ENCODE measurements around the gene PRKCA. TPM values are rescaled to one million over a fixed set of nuclear protein-coding genes. Genes with fewer than 3 reads are reported as not detected.

Gene PRKCA
- total and polyA plus RNA-seq, 2 experiments from 2014 or later = 6.4 to 35.4 TPM

DNA sequence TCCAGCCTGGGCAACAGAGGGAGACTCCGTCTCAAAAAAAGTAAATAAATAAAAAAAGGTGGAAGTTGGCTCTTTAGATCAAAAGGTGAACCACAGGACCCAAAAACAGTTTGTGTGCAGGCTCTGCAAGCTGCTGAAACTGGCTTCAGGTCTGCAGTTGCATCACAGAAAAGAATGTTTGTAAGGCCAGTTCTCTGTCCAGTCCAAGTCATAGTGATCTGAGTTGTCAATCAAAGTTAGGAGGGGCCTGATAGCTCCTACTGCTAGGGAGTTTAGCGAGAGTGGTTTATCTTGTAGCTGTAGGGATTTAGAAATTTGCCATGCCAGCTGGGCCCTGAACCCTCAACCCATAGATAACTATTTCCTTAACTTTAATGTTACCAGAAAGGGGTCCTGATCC, 431.3 kb downstream of the PRKCA start:
- Histone ChIP-seq H3K9me2 (ENCODE audit: insufficient read depth) (0 out of 2 replicates have a peak, but pooled peaks cover 8% of the 10 kb centered on the region), H3K4me2 (no peak overlapping the region), H3F3A (replicated peaks; ENCODE audit: low read depth) (peaks cover 3% of the 10 kb centered on the region; the same call in 1 of the 2 replicates), H3K27me3 (ENCODE audit: insufficient read depth) (no peaks in the 10 kb centered on the region), H2AFZ (no peak overlapping the region), H4K20me1 (replicated peaks; ENCODE audit: insufficient read depth) (no peaks in the 10 kb centered on the region), H3K27ac (ENCODE audit: low read depth) (no peak overlapping the region), H3K79me2 (replicated peaks; ENCODE audit: insufficient read depth) (no peaks in the 10 kb centered on the region), H3K4me1 (ENCODE audit: insufficient read depth) (peaks cover 24% of the 10 kb centered on the region), H3K4me3 (no peak overlapping the region), H3K36me3 (ENCODE audit: insufficient read depth) (no peaks in the 10 kb centered on the region)
- peaks cover 43% of the 10 kb centered on the region for H3K4me1 Mint-ChIP-seq
- DNase-seq (ENCODE audit: low spot score) (no peak), ATAC-seq (no peak)
- TF ChIP-seq STAT1 (IDR thresholded peaks at IDR 0.05; ENCODE audit: unreplicated experiment) (no peak), ZNF331 (CRISPR knock-in tag; IDR thresholded peaks at IDR 0.05; ENCODE audit: low read depth) (no peak), EZH2 (IDR thresholded peaks at IDR 0.05; ENCODE audit: low read depth, unreplicated experiment) (no peak), POLR2AphosphoS5 (IDR thresholded peaks at IDR 0.05; ENCODE audit: low read depth) (no peak), NANOG (IDR thresholded peaks at IDR 0.05; ENCODE audit: borderline replicate concordance) (no peak)
- TF ChIP-seq, protein P1, sequence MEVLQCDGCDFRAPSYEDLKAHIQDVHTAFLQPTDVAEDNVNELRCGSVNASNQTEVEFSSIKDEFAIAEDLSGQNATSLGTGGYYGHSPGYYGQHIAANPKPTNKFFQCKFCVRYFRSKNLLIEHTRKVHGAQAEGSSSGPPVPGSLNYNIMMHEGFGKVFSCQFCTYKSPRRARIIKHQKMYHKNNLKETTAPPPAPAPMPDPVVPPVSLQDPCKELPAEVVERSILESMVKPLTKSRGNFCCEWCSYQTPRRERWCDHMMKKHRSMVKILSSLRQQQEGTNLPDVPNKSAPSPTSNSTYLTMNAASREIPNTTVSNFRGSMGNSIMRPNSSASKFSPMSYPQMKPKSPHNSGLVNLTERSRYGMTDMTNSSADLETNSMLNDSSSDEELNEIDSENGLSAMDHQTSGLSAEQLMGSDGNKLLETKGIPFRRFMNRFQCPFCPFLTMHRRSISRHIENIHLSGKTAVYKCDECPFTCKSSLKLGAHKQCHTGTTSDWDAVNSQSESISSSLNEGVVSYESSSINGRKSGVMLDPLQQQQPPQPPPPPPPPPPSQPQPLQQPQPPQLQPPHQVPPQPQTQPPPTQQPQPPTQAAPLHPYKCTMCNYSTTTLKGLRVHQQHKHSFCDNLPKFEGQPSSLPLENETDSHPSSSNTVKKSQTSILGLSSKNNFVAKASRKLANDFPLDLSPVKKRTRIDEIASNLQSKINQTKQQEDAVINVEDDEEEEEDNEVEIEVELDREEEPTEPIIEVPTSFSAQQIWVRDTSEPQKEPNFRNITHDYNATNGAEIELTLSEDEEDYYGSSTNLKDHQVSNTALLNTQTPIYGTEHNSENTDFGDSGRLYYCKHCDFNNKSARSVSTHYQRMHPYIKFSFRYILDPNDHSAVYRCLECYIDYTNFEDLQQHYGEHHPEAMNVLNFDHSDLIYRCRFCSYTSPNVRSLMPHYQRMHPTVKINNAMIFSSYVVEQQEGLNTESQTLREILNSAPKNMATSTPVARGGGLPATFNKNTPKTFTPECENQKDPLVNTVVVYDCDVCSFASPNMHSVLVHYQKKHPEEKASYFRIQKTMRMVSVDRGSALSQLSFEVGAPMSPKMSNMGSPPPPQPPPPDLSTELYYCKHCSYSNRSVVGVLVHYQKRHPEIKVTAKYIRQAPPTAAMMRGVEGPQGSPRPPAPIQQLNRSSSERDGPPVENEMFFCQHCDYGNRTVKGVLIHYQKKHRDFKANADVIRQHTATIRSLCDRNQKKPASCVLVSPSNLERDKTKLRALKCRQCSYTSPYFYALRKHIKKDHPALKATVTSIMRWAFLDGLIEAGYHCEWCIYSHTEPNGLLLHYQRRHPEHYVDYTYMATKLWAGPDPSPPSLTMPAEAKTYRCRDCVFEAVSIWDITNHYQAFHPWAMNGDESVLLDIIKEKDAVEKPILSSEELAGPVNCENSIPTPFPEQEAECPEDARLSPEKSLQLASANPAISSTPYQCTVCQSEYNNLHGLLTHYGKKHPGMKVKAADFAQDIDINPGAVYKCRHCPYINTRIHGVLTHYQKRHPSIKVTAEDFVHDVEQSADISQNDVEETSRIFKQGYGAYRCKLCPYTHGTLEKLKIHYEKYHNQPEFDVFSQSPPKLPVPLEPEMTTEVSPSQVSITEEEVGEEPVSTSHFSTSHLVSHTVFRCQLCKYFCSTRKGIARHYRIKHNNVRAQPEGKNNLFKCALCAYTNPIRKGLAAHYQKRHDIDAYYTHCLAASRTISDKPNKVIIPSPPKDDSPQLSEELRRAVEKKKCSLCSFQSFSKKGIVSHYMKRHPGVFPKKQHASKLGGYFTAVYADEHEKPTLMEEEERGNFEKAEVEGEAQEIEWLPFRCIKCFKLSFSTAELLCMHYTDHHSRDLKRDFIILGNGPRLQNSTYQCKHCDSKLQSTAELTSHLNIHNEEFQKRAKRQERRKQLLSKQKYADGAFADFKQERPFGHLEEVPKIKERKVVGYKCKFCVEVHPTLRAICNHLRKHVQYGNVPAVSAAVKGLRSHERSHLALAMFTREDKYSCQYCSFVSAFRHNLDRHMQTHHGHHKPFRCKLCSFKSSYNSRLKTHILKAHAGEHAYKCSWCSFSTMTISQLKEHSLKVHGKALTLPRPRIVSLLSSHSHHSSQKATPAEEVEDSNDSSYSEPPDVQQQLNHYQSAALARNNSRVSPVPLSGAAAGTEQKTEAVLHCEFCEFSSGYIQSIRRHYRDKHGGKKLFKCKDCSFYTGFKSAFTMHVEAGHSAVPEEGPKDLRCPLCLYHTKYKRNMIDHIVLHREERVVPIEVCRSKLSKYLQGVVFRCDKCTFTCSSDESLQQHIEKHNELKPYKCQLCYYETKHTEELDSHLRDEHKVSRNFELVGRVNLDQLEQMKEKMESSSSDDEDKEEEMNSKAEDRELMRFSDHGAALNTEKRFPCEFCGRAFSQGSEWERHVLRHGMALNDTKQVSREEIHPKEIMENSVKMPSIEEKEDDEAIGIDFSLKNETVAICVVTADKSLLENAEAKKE (CRISPR knock-in tag; IDR thresholded peaks at IDR 0.05) = no peak
- no peak overlapping the region for H3K4me3 Mint-ChIP-seq
- peaks cover 5% of the 10 kb centered on the region; the same call in 2 of the 3 replicates for H3K9me3 Mint-ChIP-seq
- H3K27ac Mint-ChIP-seq = no peak overlapping the region
- H3K27me3 Mint-ChIP-seq (ENCODE audit: insufficient read depth, low read depth, poor library complexity) = peaks cover 13% of the 10 kb centered on the region
- peaks cover 17% of the 10 kb centered on the region; the same call in 2 of the 3 replicates for H3K36me3 Mint-ChIP-seq (ENCODE audit: low read depth)
